WTC11 (cell line): ENCODE measurements around the gene PCDHGC5.

Source experiments
- TP53 ChIP-seq: sonication (generic); formaldehyde crosslinking; IDR thresholded peaks from 2 replicates; pipeline ENCODE4 v1.8.1; 2023; ENCODE audit warnings: mild to moderate bottlenecking, missing genetic modification reagents
- TF ChIP-seq, protein P1 (sequence below): fragments of 200-600 bp; IDR thresholded peaks from 2 replicates; pipeline ENCODE4 v1.8.0; 2022; ENCODE audit warnings: antibody characterized with exemption
- TF ChIP-seq, protein P2 (sequence below): fragments of 250-450 bp; sonication (Bioruptor Pico); IDR thresholded peaks from 2 replicates; pipeline ENCODE4 v1.9.0; 2021; ENCODE audit warnings: mild to moderate bottlenecking, borderline replicate concordance

DNA sequence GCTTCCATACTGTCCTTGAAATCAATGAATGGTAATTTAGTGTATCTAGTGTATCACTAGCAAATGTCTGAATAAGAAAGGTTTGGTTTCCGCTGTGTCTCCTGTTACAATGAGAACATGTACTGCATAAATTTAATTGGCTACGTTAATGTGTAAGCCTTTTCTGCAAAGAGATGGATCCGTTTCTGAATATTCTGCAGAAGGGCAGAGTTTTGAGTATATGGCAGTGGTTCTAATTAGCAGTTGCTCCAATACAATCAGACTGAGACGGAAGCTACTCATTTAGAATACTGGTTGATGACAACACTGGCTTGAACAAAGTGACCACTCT is 4.6 kb upstream of the PCDHGC5 start:
- TF ChIP-seq, protein P1, sequence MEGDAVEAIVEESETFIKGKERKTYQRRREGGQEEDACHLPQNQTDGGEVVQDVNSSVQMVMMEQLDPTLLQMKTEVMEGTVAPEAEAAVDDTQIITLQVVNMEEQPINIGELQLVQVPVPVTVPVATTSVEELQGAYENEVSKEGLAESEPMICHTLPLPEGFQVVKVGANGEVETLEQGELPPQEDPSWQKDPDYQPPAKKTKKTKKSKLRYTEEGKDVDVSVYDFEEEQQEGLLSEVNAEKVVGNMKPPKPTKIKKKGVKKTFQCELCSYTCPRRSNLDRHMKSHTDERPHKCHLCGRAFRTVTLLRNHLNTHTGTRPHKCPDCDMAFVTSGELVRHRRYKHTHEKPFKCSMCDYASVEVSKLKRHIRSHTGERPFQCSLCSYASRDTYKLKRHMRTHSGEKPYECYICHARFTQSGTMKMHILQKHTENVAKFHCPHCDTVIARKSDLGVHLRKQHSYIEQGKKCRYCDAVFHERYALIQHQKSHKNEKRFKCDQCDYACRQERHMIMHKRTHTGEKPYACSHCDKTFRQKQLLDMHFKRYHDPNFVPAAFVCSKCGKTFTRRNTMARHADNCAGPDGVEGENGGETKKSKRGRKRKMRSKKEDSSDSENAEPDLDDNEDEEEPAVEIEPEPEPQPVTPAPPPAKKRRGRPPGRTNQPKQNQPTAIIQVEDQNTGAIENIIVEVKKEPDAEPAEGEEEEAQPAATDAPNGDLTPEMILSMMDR, result no peak
- no peak for TF ChIP-seq TP53 (CRISPR knock-in tag)
- TF ChIP-seq, protein P2, sequence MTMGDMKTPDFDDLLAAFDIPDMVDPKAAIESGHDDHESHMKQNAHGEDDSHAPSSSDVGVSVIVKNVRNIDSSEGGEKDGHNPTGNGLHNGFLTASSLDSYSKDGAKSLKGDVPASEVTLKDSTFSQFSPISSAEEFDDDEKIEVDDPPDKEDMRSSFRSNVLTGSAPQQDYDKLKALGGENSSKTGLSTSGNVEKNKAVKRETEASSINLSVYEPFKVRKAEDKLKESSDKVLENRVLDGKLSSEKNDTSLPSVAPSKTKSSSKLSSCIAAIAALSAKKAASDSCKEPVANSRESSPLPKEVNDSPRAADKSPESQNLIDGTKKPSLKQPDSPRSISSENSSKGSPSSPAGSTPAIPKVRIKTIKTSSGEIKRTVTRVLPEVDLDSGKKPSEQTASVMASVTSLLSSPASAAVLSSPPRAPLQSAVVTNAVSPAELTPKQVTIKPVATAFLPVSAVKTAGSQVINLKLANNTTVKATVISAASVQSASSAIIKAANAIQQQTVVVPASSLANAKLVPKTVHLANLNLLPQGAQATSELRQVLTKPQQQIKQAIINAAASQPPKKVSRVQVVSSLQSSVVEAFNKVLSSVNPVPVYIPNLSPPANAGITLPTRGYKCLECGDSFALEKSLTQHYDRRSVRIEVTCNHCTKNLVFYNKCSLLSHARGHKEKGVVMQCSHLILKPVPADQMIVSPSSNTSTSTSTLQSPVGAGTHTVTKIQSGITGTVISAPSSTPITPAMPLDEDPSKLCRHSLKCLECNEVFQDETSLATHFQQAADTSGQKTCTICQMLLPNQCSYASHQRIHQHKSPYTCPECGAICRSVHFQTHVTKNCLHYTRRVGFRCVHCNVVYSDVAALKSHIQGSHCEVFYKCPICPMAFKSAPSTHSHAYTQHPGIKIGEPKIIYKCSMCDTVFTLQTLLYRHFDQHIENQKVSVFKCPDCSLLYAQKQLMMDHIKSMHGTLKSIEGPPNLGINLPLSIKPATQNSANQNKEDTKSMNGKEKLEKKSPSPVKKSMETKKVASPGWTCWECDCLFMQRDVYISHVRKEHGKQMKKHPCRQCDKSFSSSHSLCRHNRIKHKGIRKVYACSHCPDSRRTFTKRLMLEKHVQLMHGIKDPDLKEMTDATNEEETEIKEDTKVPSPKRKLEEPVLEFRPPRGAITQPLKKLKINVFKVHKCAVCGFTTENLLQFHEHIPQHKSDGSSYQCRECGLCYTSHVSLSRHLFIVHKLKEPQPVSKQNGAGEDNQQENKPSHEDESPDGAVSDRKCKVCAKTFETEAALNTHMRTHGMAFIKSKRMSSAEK, result no peak
